H1 (cell line): Measurements from ENCODE around the gene KRCC1. TPM values are rescaled to one million over a fixed set of nuclear protein-coding genes. Genes with fewer than 3 reads are reported as not detected.

Experiments
- CBX5 ChIP-seq: fragments of 300-800, 300-1000 bp; sonication (generic); IDR thresholded peaks from 2 replicates; pipeline ENCODE4 v1.7.1; 2016; ENCODE audit warnings: antibody characterized with exemption, low read length, low read depth
- CEBPB ChIP-seq: IDR thresholded peaks from 2 replicates; pipeline ENCODE4 v1.6.1; 2012; ENCODE audit warnings: low read depth, low read length
- CHD7 ChIP-seq: fragments of 300-600 bp; sonication (generic); IDR thresholded peaks from 2 replicates; pipeline ENCODE4 v1.7.1; 2012; ENCODE audit warnings: low read length, moderate library complexity, mild to moderate bottlenecking, inconsistent platforms; ENCODE audit not compliant: insufficient replicate concordance
- GABPA ChIP-seq: IDR thresholded peaks from 2 replicates; pipeline ENCODE4 v1.6.1; 2011; ENCODE audit warnings: mild to moderate bottlenecking, low read length, moderate library complexity, borderline replicate concordance; ENCODE audit not compliant: insufficient read depth
- KDM1A ChIP-seq: fragments of 200-600, 300-600 bp; sonication (generic); IDR thresholded peaks from 2 replicates; pipeline ENCODE4 v1.7.1; 2016; ENCODE audit warnings: mild to moderate bottlenecking, low read length, borderline replicate concordance
- RFX5 ChIP-seq: IDR thresholded peaks from 2 replicates; pipeline ENCODE4 v1.6.1; 2011; ENCODE audit warnings: low read depth, low read length, improper control_type of control experiment, borderline replicate concordance
- SAP30 ChIP-seq: fragments of 300-600 bp; sonication (generic); IDR thresholded peaks from 2 replicates; pipeline ENCODE4 v1.7.1; 2012; ENCODE audit warnings: low read length, moderate library complexity, mild to moderate bottlenecking, inconsistent platforms; ENCODE audit not compliant: insufficient read depth, insufficient replicate concordance
- TAF7 ChIP-seq: optimal IDR thresholded peaks from 2 replicates; pipeline ENCODE3; 2011; ENCODE audit warnings: low read depth, mild to moderate bottlenecking, inconsistent platforms, low read length, moderate library complexity, borderline replicate concordance
- polyA plus RNA-seq, 7 experiments: library from polyadenylated mRNA; depleted of rRNA in 3 of 7; stranded (reverse) in 5 of 7; unstranded in 2 of 7; fragments of >200 nt in 5 of 7; fragments of 200-250 nt in 2 of 7; gene quantifications; 1 replicate in 5 of 7; 2 replicates in 1 of 7; 4 replicates in 1 of 7; pipeline versions ENCODE4 v1.2.1 to v1.2.3, GENCODE V29; 2011 to 2013; ENCODE audit warnings: missing spikeins in 2 of 7, mixed read lengths in 2 of 7
- total RNA-seq: library from RNA; stranded (reverse); fragmentation: NEBNext Ultra II Directional; extraction: Animal tissue kit (Norgen Biotek cat#: 25700); gene quantifications from 2 replicates; pipeline ENCODE4 v1.2.1, GENCODE V29; 2021
- TF ChIP-seq, protein P1 (sequence below): IDR thresholded peaks from 2 replicates; pipeline ENCODE4 v1.6.1; 2012; ENCODE audit warnings: inconsistent platforms

Gene KRCC1
- total and polyA plus RNA-seq, 2 of the 8 experiments (the other 6 are each of a cell fraction or from before 2014, with no cell fraction given) = 5.1 to 8.5 TPM

DNA sequence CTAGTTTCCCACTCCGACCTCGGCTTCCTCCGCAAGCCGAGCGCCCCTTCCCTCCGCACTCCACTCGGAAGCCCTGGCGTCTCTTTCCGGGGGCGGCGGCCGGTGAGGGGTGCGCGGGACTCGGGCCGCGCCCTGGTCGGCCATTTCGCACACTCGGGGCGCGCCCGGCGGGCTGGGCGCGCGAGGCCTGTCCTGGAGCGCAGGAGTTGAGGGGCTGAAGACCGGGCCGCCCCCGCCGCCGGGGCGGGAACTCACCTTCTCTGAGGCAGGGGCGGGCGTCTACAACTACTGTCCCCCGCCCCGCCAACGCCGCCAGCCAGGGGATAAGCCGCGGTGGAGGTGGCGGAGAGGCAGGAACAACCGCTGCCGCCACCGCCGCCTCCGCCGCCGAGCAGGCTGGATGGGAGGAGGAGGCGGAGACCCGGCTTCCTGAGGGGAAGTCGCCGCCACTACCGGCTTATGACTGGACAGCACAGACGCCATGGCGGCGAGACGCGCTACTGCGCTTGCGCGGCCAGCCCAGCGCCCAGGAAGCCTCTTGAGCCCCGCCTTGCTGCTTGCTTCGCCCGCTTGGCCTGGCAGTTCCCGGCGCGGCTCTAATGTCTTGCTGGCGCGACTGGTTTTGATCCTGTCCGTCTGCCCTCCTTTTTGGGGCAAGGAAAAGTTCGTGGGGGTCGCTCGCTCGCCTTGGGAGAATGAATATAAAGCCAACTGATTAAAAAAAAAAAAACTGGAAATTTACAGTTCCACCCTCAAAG, at the start of gene KRCC1 (continued):
- TF ChIP-seq GABPA (no peak), KDM1A (no peak), RFX5 (no peak), TAF7 (no peak), CHD7 (no peak), CEBPB (no peak), SAP30 (no peak), CBX5 (no peak)
- TF ChIP-seq, protein P1, sequence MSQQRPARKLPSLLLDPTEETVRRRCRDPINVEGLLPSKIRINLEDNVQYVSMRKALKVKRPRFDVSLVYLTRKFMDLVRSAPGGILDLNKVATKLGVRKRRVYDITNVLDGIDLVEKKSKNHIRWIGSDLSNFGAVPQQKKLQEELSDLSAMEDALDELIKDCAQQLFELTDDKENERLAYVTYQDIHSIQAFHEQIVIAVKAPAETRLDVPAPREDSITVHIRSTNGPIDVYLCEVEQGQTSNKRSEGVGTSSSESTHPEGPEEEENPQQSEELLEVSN = no peak
